Pancreas (tissue), 10 donors: ENCODE measurements around the gene COL4A1. TPM values are rescaled to one million over a fixed set of nuclear protein-coding genes. Genes with fewer than 3 reads are reported as not detected.
A peak's percentile ranks its signal among the peaks of the same experiment; 100 is the strongest.

Experiments
- ATAC-seq, 4 donors: fragments of 200-7000 bp; cut with Tn5 transposase; one replicate each; pipeline versions ENCODE4 v1.8.0 to v1.9.1; 2020; ENCODE audit warnings: mild to moderate bottlenecking in 4 of 4, moderate library complexity in 4 of 4
- DNase-seq, 6 donors: peaks; one replicate each; pipeline ENCODE4 v3.0.0-alpha.2; 2020
- FAIRE-seq: peaks from 2 replicates; lab custom pipeline; 2012; peaks lifted over from hg19 to GRCh38; lab: Jason Lieb, UNC
- H3K27ac ChIP-seq, 4 donors: fragments of 200-600 bp; sonication (generic); 1 replicate in 3 of 4; 2 replicates in 1 of 4; pipeline versions ENCODE4 v1.5.0 to v1.8.0; 2020
- H3K27me3 ChIP-seq, 4 donors: fragments of 200-600 bp; one replicate each; pipeline ENCODE4 v1.8.0; 2021
- H3K36me3 ChIP-seq, 3 donors: fragments of 200-600 bp; sonication (generic) in 1 of 3; one replicate each; pipeline versions ENCODE4 v1.5.0 to v1.8.0; 2020 to 2021
- H3K4me1 ChIP-seq, 3 donors: fragments of 200-600 bp; one replicate each; pipeline ENCODE4 v1.8.0; 2021
- H3K4me3 ChIP-seq, 4 donors: fragments of 200-600 bp; sonication (generic) in 2 of 4; one replicate each; pipeline versions ENCODE4 v1.5.0 to v1.8.0; 2020 to 2021
- H3K9me3 ChIP-seq, 4 donors: fragments of 200-600 bp; one replicate each; pipeline ENCODE4 v1.8.0; 2021
- CTCF ChIP-seq, 4 donors: fragments of 200-600 bp; sonication (generic) in 3 of 4; IDR thresholded peaks; one replicate each; pipeline versions ENCODE4 v1.5.0 to v1.8.0; 2021; ENCODE audit warnings: antibody characterized with exemption in 4 of 4
- WGBS, 2 donors: extraction: QIAGEN DNeasy Blood & Tissue Kit; methylation state at CpG; one replicate each; pipeline ENCODE4 v1.1.7; 2013; 5-methylcytosine and 5-hydroxymethylcytosine counted together
- intact Hi-C, 3 donors: fragments of 100-400 bp; cut with DNase I; formaldehyde crosslinking; loops; one replicate each; pipeline versions ENCODE4 v1.11.1 to v1.14.2; 2022
- polyA plus RNA-seq, 2 donors: library from polyadenylated mRNA; stranded (reverse); fragments of 200-250 nt; gene quantifications; one replicate each; pipeline ENCODE4 v1.2.3, GENCODE V29; 2013
- total RNA-seq, 6 donors: library from RNA; stranded (reverse); fragmentation: NEBNext Ultra II Directional in 4 of 6; extraction: Animal tissue kit (Norgen Biotek cat#: 25700) in 4 of 6; gene quantifications; one replicate each; pipeline versions ENCODE4 v1.2.1 to v1.2.4, GENCODE V29; 2021 to 2023
- donor health status: healthy with polysubstance abuse.
- donor health status: DM: no; HTN: no; CAD: no; lungs with moderate emphysema.
- donor health status: DM: no; HTN: no; CAD: no.
- donor health status: control.
- donor health status: control.
- donor health status: Bipolar disorder and iron deficiency.
- donor health status: DM: yes; HTN: yes; CAD: no.
- donor health status: DM: no; HTN: no; CAD: no.
- donor health status: DM: no; HTN: no; CAD: no.
- donor health status: DM: yes; HTN: yes; CAD: no.

Gene COL4A1
- total and polyA plus RNA-seq, 8 donors: 20.7 to 167 (median 35.6) TPM

- H3K27ac ChIP-seq: no peak overlapping the region
- ATAC-seq (peak in 1 of 4 donors; percentile 8), FAIRE-seq (no peak), DNase-seq (no peak)
- 48 to 51% methylated on average over 7 of the region's 7 CpGs for WGBS, 2 donors
- no peak for TF ChIP-seq CTCF (IDR thresholded peaks at IDR 0.05)
- intact Hi-C loops: no loop called here
- no peaks in the 10 kb centered on the region for H3K36me3 ChIP-seq
- peaks cover 0 to 7% (median 0%) of the 10 kb centered on the region in 3 donors for H3K4me1 ChIP-seq
- no peaks in the 10 kb centered on the region for H3K27me3 ChIP-seq
- H3K9me3 ChIP-seq: no peaks in the 10 kb centered on the region
- no peak overlapping the region for H3K4me3 ChIP-seq
Observed at GRCh38 chr13:110244071-110244830, 62.7 kb downstream of the COL4A1 start.

- no peak overlapping the region for H3K4me3 ChIP-seq
- intact Hi-C loops: no loop called here
Observed at GRCh38 chr13:110242615-110243014, 64.3 kb downstream of the COL4A1 start.

GRCh38 chr13:110240943-110241342 is 66.0 kb downstream of the COL4A1 start:
- Histone ChIP-seq H3K9me3 (no peaks in the 10 kb centered on the region), H3K4me3 (no peak overlapping the region), H3K4me1 (peaks cover 0 to 10% (median 0%) of the 10 kb centered on the region in 3 donors), H3K36me3 (no peaks in the 10 kb centered on the region), H3K27ac (no peak overlapping the region), H3K27me3 (no peaks in the 10 kb centered on the region)
- WGBS, 2 donors: 89 to 92% methylated on average over 7 of the region's 7 CpGs
- FAIRE-seq (no peak), DNase-seq (no peak), ATAC-seq (no peak)
- TF ChIP-seq CTCF (IDR thresholded peaks at IDR 0.05): no peak
- intact Hi-C loops: no loop called here

More at GRCh38 chr13:110242615-110243014, 64.3 kb downstream of the COL4A1 start:
- no peak for FAIRE-seq
- 64 to 67% methylated on average over 4 of the region's 4 CpGs for WGBS, 2 donors
- H3K27ac ChIP-seq: no peak overlapping the region
- no peaks in the 10 kb centered on the region for H3K27me3 ChIP-seq
- no peak for DNase-seq
- no peaks in the 10 kb centered on the region for H3K36me3 ChIP-seq
- no peak for ATAC-seq
- TF ChIP-seq CTCF (IDR thresholded peaks at IDR 0.05): no peak
- H3K4me1 ChIP-seq: peaks cover 0 to 10% (median 7%) of the 10 kb centered on the region in 3 donors
- no peaks in the 10 kb centered on the region for H3K9me3 ChIP-seq

- H3K9me3 ChIP-seq: no peaks in the 10 kb centered on the region
- H3K36me3 ChIP-seq: no peaks in the 10 kb centered on the region
- 88 to 90% methylated on average over 10 of the region's 10 CpGs for WGBS, 2 donors
- no peak overlapping the region for H3K4me3 ChIP-seq
- no peak for DNase-seq
- H3K27ac ChIP-seq: no peak overlapping the region
- intact Hi-C loops: no loop called here
- no peak for TF ChIP-seq CTCF (IDR thresholded peaks at IDR 0.05)
- FAIRE-seq: no peak
- no peak for ATAC-seq
- H3K4me1 ChIP-seq: peaks cover 0 to 10% (median 0%) of the 10 kb centered on the region in 3 donors
- no peaks in the 10 kb centered on the region for H3K27me3 ChIP-seq
Observed at GRCh38 chr13:110240352-110240751, 66.6 kb downstream of the COL4A1 start.
